Esophagus muscularis mucosa (tissue), 4 donors: ENCODE results near the gene DEPDC5.
"Not testable (repeated sequence)": the region's sequence is repeated elsewhere in the genome, so short reads cannot be mapped to it uniquely, and the experiment has no call there.

Experiments used
- CTCF ChIP-seq, 3 experiments: fragments of 200-600 bp in 2 of 3; fragments of 450-650 bp in 1 of 3; sonication (generic) in 2 of 3; IDR thresholded peaks; one replicate each; pipeline ENCODE4 v1.5.1; 2017 to 2019; ENCODE audit warnings: antibody characterized with exemption in 3 of 3, mild to moderate bottlenecking in 2 of 3, moderate library complexity in 1 of 3
- EP300 ChIP-seq: sonication (generic); formaldehyde crosslinking; IDR thresholded peaks from one replicate; pipeline ENCODE4 v1.6.1; 2017; ENCODE audit warnings: antibody characterized with exemption
- POLR2A ChIP-seq: fragments of 450-650 bp; IDR thresholded peaks from one replicate; pipeline ENCODE4 v1.6.1; 2017; ENCODE audit warnings: antibody characterized with exemption, moderate library complexity, mild to moderate bottlenecking, low read depth
- POLR2AphosphoS5 ChIP-seq, 2 donors: sonication (generic); formaldehyde crosslinking; IDR thresholded peaks; one replicate each; pipeline ENCODE4 v1.6.1; 2017; ENCODE audit warnings: antibody characterized with exemption in 2 of 2

DNA sequence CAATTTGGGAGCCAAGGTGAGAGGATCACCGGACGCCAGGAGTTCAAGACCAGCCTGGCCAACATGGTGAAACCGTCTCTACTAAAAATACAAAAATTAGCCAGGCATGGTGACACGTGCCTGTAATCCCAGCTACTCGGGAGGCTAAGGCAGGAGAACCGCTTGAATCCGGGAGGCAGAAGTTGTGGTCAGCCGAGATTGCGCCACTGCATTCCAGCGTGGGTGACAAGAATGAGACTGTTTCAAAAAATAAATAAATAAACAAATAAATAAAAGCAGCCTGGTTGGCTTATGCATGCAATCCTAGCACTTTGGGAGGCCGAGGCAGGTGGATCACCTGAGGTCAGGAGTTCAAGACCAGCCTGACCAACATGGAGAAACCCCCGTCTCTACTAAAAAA lies 42.6 kb upstream of the DEPDC5 start:
- not testable (repeated sequence) for TF ChIP-seq CTCF (IDR thresholded peaks at IDR 0.05); POLR2AphosphoS5 (IDR thresholded peaks at IDR 0.05); EP300; POLR2A
